HepG2 (cell line): ENCODE results near the gene SS18L1. TPM values are rescaled to one million over a fixed set of nuclear protein-coding genes. Genes with fewer than 3 reads are reported as not detected.
A peak's percentile ranks its signal among the peaks of the same experiment; 100 is the strongest.

Experiments
- ARID5B ChIP-seq: IDR thresholded peaks from 2 replicates; pipeline ENCODE4 v1.4.0; 2020; ENCODE audit warnings: mild to moderate bottlenecking, missing genetic modification reagents
- ARNT ChIP-seq: fragments of 450-650 bp; IDR thresholded peaks from 2 replicates; pipeline ENCODE4 v1.6.1; 2017
- BORCS8-MEF2B ChIP-seq: sonication (generic); formaldehyde crosslinking; IDR thresholded peaks from 2 replicates; pipeline ENCODE4 v1.8.0; 2022; ENCODE audit warnings: mild to moderate bottlenecking, missing genetic modification reagents
- DPF2 ChIP-seq: sonication (generic); formaldehyde crosslinking; IDR thresholded peaks from 2 replicates; pipeline ENCODE4 v1.4.0; 2020; ENCODE audit warnings: mild to moderate bottlenecking, low read depth, missing genetic modification reagents, borderline replicate concordance
- ELF3 ChIP-seq: IDR thresholded peaks from 2 replicates; pipeline ENCODE4 v1.6.1; 2016; ENCODE audit warnings: missing genetic modification reagents, missing compliant biosample characterization
- GMEB1 ChIP-seq: sonication (generic); formaldehyde crosslinking; IDR thresholded peaks from 2 replicates; pipeline ENCODE4 v1.5.1; 2020; ENCODE audit warnings: missing genetic modification reagents, mild to moderate bottlenecking, borderline replicate concordance
- MED1 ChIP-seq: sonication (generic); formaldehyde crosslinking; IDR thresholded peaks from 2 replicates; pipeline ENCODE4 v1.4.0; 2020; ENCODE audit warnings: missing genetic modification reagents
- MTF1 ChIP-seq: sonication (generic); formaldehyde crosslinking; IDR thresholded peaks from 2 replicates; pipeline ENCODE4 v1.5.0; 2020; ENCODE audit warnings: missing genetic modification reagents
- SUZ12 ChIP-seq: fragments of 150-350 bp; IDR thresholded peaks from 2 replicates; pipeline ENCODE4 v1.6.1; 2014; ENCODE audit warnings: low read depth, low read length
- TMF1 ChIP-seq: sonication (generic); formaldehyde crosslinking; IDR thresholded peaks from 2 replicates; pipeline ENCODE4 v1.8.1; 2022; ENCODE audit warnings: low read depth, missing genetic modification reagents
- UBTF ChIP-seq: sonication (generic); formaldehyde crosslinking; IDR thresholded peaks from 2 replicates; pipeline ENCODE4 v1.4.0; 2020; ENCODE audit warnings: mild to moderate bottlenecking, missing genetic modification reagents
- ZMAT5 ChIP-seq: sonication (generic); formaldehyde crosslinking; IDR thresholded peaks from 2 replicates; pipeline ENCODE4 v1.5.0; 2020; ENCODE audit warnings: mild to moderate bottlenecking, low read depth, missing genetic modification reagents, borderline replicate concordance
- ZNF331 ChIP-seq: sonication (generic); formaldehyde crosslinking; IDR thresholded peaks from 2 replicates; pipeline ENCODE4 v1.4.0; 2020; ENCODE audit warnings: missing genetic modification reagents
- ZNF512B ChIP-seq: sonication (generic); formaldehyde crosslinking; IDR thresholded peaks from 2 replicates; pipeline ENCODE4 v1.5.1; 2020; ENCODE audit warnings: missing genetic modification reagents, mild to moderate bottlenecking, borderline replicate concordance
- ZNF570 ChIP-seq: sonication (generic); formaldehyde crosslinking; IDR thresholded peaks from 2 replicates; pipeline ENCODE4 v1.4.0; 2020; ENCODE audit warnings: mild to moderate bottlenecking, missing genetic modification reagents, borderline replicate concordance
- ZNF746 ChIP-seq: sonication (generic); formaldehyde crosslinking; IDR thresholded peaks from 2 replicates; pipeline ENCODE4 v1.8.0; 2022; ENCODE audit warnings: mild to moderate bottlenecking, missing genetic modification reagents
- ZSCAN25 ChIP-seq: sonication (generic); formaldehyde crosslinking; IDR thresholded peaks from 2 replicates; pipeline ENCODE4 v1.8.0; 2022; ENCODE audit warnings: mild to moderate bottlenecking, missing genetic modification reagents
- polyA plus RNA-seq, 8 experiments: library from polyadenylated mRNA; depleted of rRNA in 3 of 8; stranded (reverse) in 7 of 8; unstranded in 1 of 8; fragments of >200 nt; fragmentation: Illumina TruSeq in 4 of 8; extraction: Trizol in 4 of 8; gene quantifications; 2 replicates each; pipeline versions ENCODE4 v1.2.1 to v1.2.3, GENCODE V29; 2011 to 2016; ENCODE audit warnings: low read depth in 4 of 8, missing spikeins in 1 of 8, mixed read lengths in 1 of 8; ENCODE audit not compliant: insufficient read depth in 1 of 8
- total RNA-seq, 5 experiments: library from RNA; depleted of rRNA; stranded (reverse); fragments of >200 nt; fragmentation: Illumina TruSeq; extraction: Trizol; gene quantifications; 2 replicates each; pipeline ENCODE4 v1.2.3, GENCODE V29; 2016; ENCODE audit warnings: low read depth in 1 of 5

The SS18L1 gene
- total and polyA plus RNA-seq, 2 of the 13 experiments (the other 11 are each of a cell fraction or from before 2014, with no cell fraction given) = 17.8 to 27.6 TPM

- TF ChIP-seq UBTF (CRISPR knock-in tag) = peak; percentile 57; the same call in 1 of the 2 replicates
- peak; percentile 81 for TF ChIP-seq BORCS8-MEF2B
- TF ChIP-seq ZNF746 (CRISPR knock-in tag) = peak; percentile 64; the same call in 1 of the 2 replicates
- 0 out of 2 replicates have a peak, but pooled peaks have one; percentile 13 for TF ChIP-seq ZNF570
- 0 out of 2 replicates have a peak, but pooled peaks have one; percentile 6 for TF ChIP-seq MED1 (CRISPR knock-in tag)
- 0 out of 2 replicates have a peak, but pooled peaks have one; percentile 36 for TF ChIP-seq ELF3 (CRISPR knock-in tag)
- TF ChIP-seq ARID5B (CRISPR knock-in tag) = peak; percentile 33; the same call in 1 of the 2 replicates
- no peak for TF ChIP-seq DPF2 (CRISPR knock-in tag)
- no peak for TF ChIP-seq ZSCAN25 (CRISPR knock-in tag)
- TF ChIP-seq ZNF331 = peak; percentile 90
- no peak for TF ChIP-seq ARNT
- no peak for TF ChIP-seq ZMAT5 (CRISPR knock-in tag)
- TF ChIP-seq GMEB1 (CRISPR knock-in tag) = 0 out of 2 replicates have a peak, but pooled peaks have one; percentile 35
- TF ChIP-seq ZNF512B (CRISPR knock-in tag) = no peak
- no peak for TF ChIP-seq MTF1
- TF ChIP-seq SUZ12 = no peak
- TF ChIP-seq TMF1 (CRISPR knock-in tag) = peak; percentile 90
Measured at GRCh38 chr20:62219992-62220665, 76.6 kb downstream of the SS18L1 start, which contains the start of gene HRH3 (continued).
